Osteoblast (primary cell): ENCODE measurements around the gene FGD4. TPM values are rescaled to one million over a fixed set of nuclear protein-coding genes. Genes with fewer than 3 reads are reported as not detected.

Experiments
- DNase-seq: peaks from one replicate; pipeline ENCODE4 v3.0.0; 2011; ENCODE audit warnings: low spot score, mixed read lengths; ENCODE audit not compliant: insufficient read length; ENCODE audit errors: missing footprints
- H2AFZ ChIP-seq: 2 replicates; pipeline ENCODE4 v1.6.0; 2011; ENCODE audit warnings: mild to moderate bottlenecking, low read length
- H3K27ac ChIP-seq: 2 replicates; pipeline ENCODE4 v1.5.1; 2011; ENCODE audit warnings: mild to moderate bottlenecking, low read depth, low read length, moderate library complexity
- H3K27me3 ChIP-seq: 2 replicates; pipeline ENCODE4 v1.6.0; 2012; ENCODE audit warnings: mild to moderate bottlenecking, control low read depth, inconsistent platforms, low read length, moderate library complexity; ENCODE audit not compliant: insufficient read depth
- H3K36me3 ChIP-seq: 2 replicates; pipeline ENCODE4 v1.5.1; 2011; ENCODE audit warnings: mild to moderate bottlenecking, low read length, control low read depth, moderate library complexity; ENCODE audit not compliant: insufficient read depth
- H3K4me1 ChIP-seq: 2 replicates; pipeline ENCODE4 v1.5.1; 2011; ENCODE audit warnings: mild to moderate bottlenecking, low read length, control low read depth, moderate library complexity; ENCODE audit not compliant: insufficient read depth
- H3K4me2 ChIP-seq: 2 replicates; pipeline ENCODE4 v1.6.0; 2011; ENCODE audit warnings: mild to moderate bottlenecking, low read length; ENCODE audit not compliant: insufficient read depth
- H3K4me3 ChIP-seq: fragments of 200-600 bp; sonication (generic); 3 replicates; pipeline ENCODE4 v1.5.1; 2012; ENCODE audit warnings: mild to moderate bottlenecking, low read length, inconsistent platforms; ENCODE audit not compliant: insufficient read depth
- H3K79me2 ChIP-seq: 2 replicates; pipeline ENCODE4 v1.6.0; 2012; ENCODE audit warnings: mild to moderate bottlenecking, low read length, control low read depth, inconsistent platforms; ENCODE audit not compliant: insufficient read depth
- H3K9me3 ChIP-seq: 2 replicates; pipeline ENCODE4 v1.5.1; 2011; ENCODE audit warnings: low read depth, low read length, control low read depth
- H4K20me1 ChIP-seq: 2 replicates; pipeline ENCODE4 v1.6.0; 2012; ENCODE audit warnings: mild to moderate bottlenecking, low read length, control low read depth; ENCODE audit not compliant: insufficient read depth
- CTCF ChIP-seq: IDR thresholded peaks from 2 replicates; pipeline ENCODE4 v1.5.1; 2011; ENCODE audit warnings: mild to moderate bottlenecking, low read depth, low read length, moderate library complexity; ENCODE audit errors: extremely low read depth
- total RNA-seq: library from RNA; depleted of rRNA; stranded (reverse); fragments of >200 nt; gene quantifications from 2 replicates; pipeline ENCODE4 v1.2.3, GENCODE V29; 2012

FGD4 gene
- total RNA-seq, 1 donor: 11.9 TPM

- no peak overlapping the region for H3K4me2 ChIP-seq
- no peak overlapping the region for H3K4me3 ChIP-seq
- H3K36me3 ChIP-seq: no peaks in the 10 kb centered on the region
- no peaks in the 10 kb centered on the region for H3K27me3 ChIP-seq
- no peaks in the 10 kb centered on the region for H3K79me2 ChIP-seq
- H3K9me3 ChIP-seq: no peaks in the 10 kb centered on the region
- TF ChIP-seq CTCF: no peak
- H4K20me1 ChIP-seq: no peaks in the 10 kb centered on the region
- no peak overlapping the region for H2AFZ ChIP-seq
- no peak overlapping the region for H3K27ac ChIP-seq
- no peaks in the 10 kb centered on the region for H3K4me1 ChIP-seq
- DNase-seq: no peak
Observed at GRCh38 chr12:32493282-32493681, 93.9 kb downstream of the FGD4 start.

GRCh38 chr12:32494656-32495055, 95.3 kb downstream of the FGD4 start:
- Histone ChIP-seq H3K4me1 (no peaks in the 10 kb centered on the region), H3K9me3 (no peaks in the 10 kb centered on the region), H3K36me3 (no peaks in the 10 kb centered on the region), H3K4me2 (no peak overlapping the region), H3K4me3 (no peak overlapping the region), H3K27ac (no peak overlapping the region), H4K20me1 (no peaks in the 10 kb centered on the region), H3K27me3 (no peaks in the 10 kb centered on the region), H2AFZ (no peak overlapping the region), H3K79me2 (no peaks in the 10 kb centered on the region)
- no peak for TF ChIP-seq CTCF
- no peak for DNase-seq

- Histone ChIP-seq H3K27me3 (no peaks in the 10 kb centered on the region), H3K4me2 (no peak overlapping the region), H3K9me3 (no peaks in the 10 kb centered on the region), H3K4me3 (no peak overlapping the region), H4K20me1 (no peaks in the 10 kb centered on the region), H3K79me2 (no peaks in the 10 kb centered on the region), H3K27ac (no peak overlapping the region), H3K4me1 (no peaks in the 10 kb centered on the region), H2AFZ (no peak overlapping the region), H3K36me3 (no peaks in the 10 kb centered on the region)
- no peak for TF ChIP-seq CTCF
- no peak for DNase-seq
Observed at GRCh38 chr12:32496946-32497345, 97.6 kb downstream of the FGD4 start.

- H3K36me3 ChIP-seq: no peaks in the 10 kb centered on the region
- no peak for DNase-seq
Observed at GRCh38 chr12:32497864-32498263, 98.5 kb downstream of the FGD4 start.

More at GRCh38 chr12:32497864-32498263, 98.5 kb downstream of the FGD4 start:
- Histone ChIP-seq H3K4me3 (no peak overlapping the region), H2AFZ (no peak overlapping the region), H3K79me2 (no peaks in the 10 kb centered on the region), H3K4me1 (peaks cover 3% of the 10 kb centered on the region), H4K20me1 (no peaks in the 10 kb centered on the region), H3K27ac (no peak overlapping the region), H3K9me3 (no peaks in the 10 kb centered on the region), H3K4me2 (no peak overlapping the region), H3K27me3 (no peaks in the 10 kb centered on the region)
- TF ChIP-seq CTCF: no peak
